Breast epithelium (tissue), 3 donors: ENCODE data around the gene WWOX.

Experiments used
- CTCF ChIP-seq, 3 donors: fragments of 450-650 bp; IDR thresholded peaks; one replicate each; pipeline ENCODE4 v1.5.1; 2016 to 2017; ENCODE audit warnings: antibody characterized with exemption in 3 of 3, mild to moderate bottlenecking in 3 of 3, moderate library complexity in 3 of 3
- POLR2A ChIP-seq: fragments of 450-650 bp; IDR thresholded peaks from one replicate; pipeline ENCODE4 v1.6.1; 2016; ENCODE audit warnings: antibody characterized with exemption, mild to moderate bottlenecking, moderate library complexity
- POLR2AphosphoS5 ChIP-seq, 3 donors: sonication (generic); formaldehyde crosslinking; IDR thresholded peaks; one replicate each; pipeline ENCODE4 v1.6.1; 2017; ENCODE audit warnings: antibody characterized with exemption in 3 of 3

GRCh38 chr16:78607465-78607864 is 508.0 kb downstream of the WWOX start:
- no peak for TF ChIP-seq CTCF (IDR thresholded peaks at IDR 0.05)
- no peak for TF ChIP-seq POLR2A
- no peak for TF ChIP-seq POLR2AphosphoS5 (IDR thresholded peaks at IDR 0.05)
